Activated T-cell treated with anti-CD3 and anti-CD28 coated beads, Interleukin-2, amount 50 U/mL, for 48 hours (primary cell): ENCODE data around the gene TOLLIP.
A peak's percentile ranks its signal among the peaks of the same experiment; 100 is the strongest.
"Not testable (repeated sequence)": the region's sequence is repeated elsewhere in the genome, so short reads cannot be mapped to it uniquely, and the experiment has no call there.

Experiments used
- DNase-seq, 2 experiments: peaks; one replicate each; pipeline ENCODE4 v3.0.0-alpha.2; 2020

TOLLIP gene

DNA sequence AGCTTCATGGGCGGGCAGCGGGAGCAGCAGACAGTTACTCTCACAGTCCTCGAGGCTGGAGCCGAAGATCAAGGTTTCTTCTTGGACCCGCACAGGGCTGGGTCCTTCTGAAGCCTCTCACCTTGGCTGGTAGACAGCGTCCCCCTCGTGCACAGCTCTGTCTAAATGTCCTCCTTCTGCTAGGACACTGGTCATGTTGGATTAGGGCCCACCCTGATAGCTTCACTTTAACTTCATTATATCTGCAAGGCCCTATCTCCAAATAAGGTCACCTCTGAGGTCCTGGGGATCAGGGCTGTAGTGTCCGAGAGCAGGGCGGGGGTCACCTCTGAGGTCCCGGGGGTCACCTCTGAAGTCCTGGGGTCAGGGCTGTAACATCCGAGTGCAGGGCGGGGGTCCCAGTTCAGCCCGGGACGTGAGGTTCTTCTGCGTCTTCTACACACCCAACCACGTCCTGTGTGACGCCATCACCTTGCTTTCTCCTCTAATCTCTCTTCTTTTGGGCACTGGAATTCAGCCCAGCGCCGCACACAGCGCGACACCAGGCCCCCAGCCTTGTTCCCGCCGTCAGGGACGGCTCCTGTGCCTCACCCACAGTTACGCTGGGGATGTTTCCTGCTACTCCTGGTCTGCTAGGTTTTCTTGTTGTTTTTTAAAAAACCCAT is 34.1 kb upstream of the TOLLIP start:
- no peak for DNase-seq

- DNase-seq: no peak
Measured at GRCh38 chr11:1342946-1343345, 33.5 kb upstream of the TOLLIP start.

DNA sequence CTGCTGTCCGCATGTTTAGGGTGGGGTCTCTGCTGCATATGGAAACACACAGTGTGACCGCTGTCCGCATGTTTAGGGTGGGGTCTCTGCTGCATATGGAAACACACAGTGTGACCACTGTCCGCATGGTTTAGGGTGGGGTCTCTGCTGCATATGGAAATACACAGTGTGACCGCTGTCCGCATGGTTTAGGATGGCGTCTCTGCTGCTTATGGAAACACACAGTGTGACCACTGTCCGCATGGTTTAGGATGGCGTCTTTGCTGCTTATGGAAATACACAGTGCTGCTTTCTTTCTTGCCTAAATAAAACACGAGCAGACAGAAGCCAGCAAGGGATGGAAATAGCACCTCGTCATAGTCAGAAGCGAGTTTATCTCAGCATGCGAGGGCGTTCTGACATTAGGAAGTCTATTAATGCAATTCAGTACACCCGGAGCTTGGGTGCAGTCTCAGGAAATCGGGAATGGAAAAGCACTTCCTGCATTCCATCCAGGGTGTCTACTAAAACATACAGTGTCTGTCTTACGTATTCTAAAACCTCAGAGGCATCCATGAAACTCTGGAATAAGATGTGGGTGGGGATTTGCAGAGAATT is 32.6 kb upstream of the TOLLIP start:
- DNase-seq: no peak

DNA sequence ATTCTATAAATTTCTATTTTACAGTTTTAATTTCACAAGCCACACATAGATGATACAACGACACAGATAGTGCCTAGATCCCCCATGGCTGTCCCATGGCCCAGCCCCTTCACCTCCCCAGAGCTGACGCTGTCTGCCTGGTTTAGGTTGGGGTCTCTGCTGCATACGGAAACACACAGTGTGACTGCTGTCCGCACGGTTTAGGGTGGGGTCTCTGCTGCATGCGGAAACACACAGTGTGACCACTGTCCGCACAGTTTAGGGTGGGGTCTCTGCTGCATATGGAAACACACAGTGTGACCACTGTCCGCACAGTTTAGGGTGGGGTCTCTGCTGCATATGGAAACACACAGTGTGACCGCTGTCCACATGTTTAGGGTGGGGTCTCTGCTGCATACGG is 31.8 kb upstream of the TOLLIP start:
- not testable (repeated sequence) for DNase-seq

- no peak for DNase-seq
Measured at GRCh38 chr11:1340111-1340510, 30.7 kb upstream of the TOLLIP start.

GRCh38 chr11:1339066-1339675 is 29.7 kb upstream of the TOLLIP start:
- no peak for DNase-seq

DNA sequence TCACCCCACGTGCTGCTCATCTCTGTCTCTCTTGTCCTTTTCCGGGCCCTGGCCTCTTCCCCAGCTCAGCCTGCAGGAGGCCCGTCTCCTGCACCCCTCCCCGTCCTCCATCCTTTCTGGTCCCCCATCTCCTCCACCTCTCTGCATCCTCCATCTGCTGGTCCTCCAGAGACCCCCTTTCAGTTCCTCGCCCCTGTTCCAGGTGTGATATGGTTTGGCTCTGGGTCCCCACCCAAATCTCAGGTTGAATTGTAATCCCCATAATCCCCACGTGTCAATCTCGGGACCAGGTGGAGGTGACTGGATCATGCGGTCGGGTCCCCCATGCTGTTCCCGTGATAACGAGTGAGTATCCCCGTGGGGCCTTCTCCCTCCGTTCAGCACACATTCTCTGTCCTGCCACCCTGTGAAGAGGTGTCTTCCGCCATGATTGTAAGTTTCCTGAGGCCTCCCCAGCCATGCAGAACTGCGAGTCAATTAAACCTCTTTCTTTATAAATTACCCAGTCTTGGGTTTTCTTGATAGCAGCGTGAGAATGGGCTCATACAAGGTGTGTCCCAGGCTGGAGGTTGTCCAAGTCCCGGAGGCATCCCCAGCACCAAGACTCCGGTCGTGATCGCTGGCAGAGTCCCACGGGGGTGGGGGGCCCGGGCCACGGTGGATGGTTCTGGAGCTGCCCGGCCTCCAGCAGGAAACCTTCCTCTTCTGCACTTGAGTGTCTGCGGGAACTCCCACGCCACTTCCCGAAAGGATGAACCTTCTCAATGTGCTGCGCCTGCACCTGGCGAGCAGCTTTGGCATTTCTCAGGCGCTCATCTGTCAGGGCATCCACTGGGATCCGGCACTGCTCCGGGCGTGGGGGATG is 29.0 kb upstream of the TOLLIP start:
- DNase-seq: peak; percentile 17

DNA sequence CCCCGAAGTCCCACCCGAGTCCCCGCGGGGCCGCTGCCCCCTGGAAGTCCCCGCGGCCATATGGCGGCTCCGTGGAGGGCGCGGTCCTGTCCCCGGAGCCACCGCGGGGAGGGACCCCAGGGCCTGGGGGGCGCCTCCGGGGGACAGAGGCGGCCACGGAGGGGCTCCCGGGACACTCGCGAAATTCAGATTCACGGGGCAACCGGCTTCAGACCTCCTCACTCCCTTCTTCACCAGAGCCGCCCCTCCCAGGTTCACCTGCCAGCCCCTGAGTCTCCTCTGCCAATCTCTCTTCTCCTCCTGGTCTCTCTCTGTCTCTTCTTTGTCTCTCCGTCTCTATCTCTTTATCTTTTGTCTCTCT is 28.2 kb upstream of the TOLLIP start:
- peak in 1 of 2 experiments; percentile 19 for DNase-seq

- DNase-seq: peak; percentile 48 to 59
Measured at GRCh38 chr11:1336836-1337646, 27.6 kb upstream of the TOLLIP start.

DNA sequence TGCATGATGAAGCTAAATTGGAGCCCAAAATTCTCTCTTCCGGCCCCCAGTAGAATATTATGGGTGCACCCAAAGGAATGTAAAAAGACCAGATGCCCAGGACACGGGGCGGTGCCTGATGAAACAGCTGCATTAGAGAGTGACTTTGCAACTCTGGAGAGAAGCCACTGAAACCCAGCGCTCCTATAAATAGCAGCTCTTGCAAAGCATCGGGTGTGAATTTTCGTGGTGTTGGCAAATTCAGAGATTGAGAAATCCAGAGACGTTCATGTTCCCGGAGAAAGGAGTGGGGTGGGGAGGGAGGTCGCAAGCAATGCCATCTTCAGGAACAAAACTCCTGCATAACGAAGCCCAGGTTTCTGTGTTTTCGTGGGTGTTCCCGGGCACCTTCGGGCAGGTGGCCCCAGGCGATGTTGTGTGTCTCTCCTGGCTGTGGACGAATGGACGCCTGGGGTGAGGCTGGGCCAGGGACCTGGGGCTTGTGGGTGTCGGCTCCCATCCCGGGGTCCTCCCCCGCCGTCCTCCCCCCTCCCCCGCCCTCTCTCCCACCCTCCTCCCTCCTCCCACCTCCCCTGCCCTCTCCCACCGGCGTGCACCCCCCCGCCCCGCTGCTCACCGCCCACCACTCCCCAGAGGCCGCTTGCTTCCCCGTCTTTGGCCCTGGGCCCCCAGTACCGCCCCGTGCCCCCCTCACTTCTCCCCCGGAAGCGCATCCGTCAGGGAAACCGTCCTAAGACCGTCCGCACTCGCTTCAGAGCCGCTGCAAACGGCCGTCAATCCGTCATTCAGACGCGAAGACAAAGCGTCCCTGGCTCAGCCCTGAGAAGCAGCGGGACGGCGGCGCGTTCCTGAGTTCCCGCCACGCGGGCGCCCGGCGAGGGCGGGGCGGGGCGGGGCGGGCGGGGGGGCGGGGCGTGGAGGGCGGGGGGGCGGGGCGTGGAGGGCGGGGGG is 26.7 kb upstream of the TOLLIP start:
- DNase-seq: peak; percentile 58 to 67

GRCh38 chr11:1335264-1335810 is 25.9 kb upstream of the TOLLIP start:
- DNase-seq: peak in 1 of 2 experiments; percentile 14

- peak; percentile 5 to 10 for DNase-seq
Measured at GRCh38 chr11:1333860-1334259, 24.4 kb upstream of the TOLLIP start.

DNA sequence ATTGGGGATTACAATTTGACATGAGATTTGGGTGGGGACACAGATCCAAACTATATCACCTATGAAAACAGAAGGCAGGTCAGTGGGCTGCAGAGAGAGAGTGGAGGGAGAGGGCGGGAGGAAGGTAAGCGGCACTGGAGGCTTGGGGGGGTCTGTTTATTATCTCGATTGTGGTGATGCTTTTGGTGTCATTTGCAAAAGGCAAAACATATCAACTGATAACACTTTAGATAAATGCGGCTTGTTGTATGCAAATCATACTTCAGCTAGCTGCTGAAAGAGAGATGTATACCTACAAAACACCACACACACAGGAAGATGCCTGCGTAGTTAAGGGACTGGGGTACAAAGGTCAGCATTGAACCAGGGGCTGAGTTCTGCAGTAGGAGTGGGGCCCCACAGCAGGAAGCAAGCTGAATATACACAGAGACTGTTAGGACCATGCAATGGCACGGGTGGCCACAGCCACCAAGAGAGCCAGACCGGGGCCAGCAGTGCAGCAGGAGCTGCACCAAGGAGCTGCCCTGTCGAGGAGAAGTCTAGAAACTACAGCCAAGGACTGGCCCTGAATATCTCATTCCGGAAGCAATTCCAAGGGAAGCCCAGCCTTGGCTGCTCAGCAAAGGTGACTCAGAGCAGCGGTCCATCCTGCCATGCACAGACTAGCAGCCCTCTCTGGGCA is 23.8 kb upstream of the TOLLIP start:
- peak; percentile 8 to 10 for DNase-seq

GRCh38 chr11:1330473-1330872 is 21.0 kb upstream of the TOLLIP start:
- DNase-seq: peak; percentile 36 to 56

DNA sequence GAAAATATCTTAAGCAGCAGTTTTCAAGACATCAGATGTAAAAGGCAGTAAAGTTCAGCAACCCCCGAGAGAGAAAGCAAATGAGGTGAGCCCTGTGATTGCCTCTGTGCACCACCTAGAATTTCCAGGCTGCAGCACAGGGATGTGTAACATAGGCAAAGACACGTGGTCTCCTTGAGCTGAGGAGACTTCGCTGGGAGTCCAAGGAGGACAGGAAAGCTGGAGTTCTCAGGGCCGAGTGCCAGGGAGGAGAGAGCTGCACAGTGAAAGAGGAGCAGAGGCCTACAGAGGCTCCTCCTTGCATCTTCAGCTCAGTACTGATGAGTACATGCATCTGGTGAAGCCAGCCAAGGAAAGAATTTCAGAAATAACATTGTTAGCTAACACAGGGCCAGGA is 17.6 kb upstream of the TOLLIP start:
- peak in 1 of 2 experiments; percentile 5 for DNase-seq

DNA sequence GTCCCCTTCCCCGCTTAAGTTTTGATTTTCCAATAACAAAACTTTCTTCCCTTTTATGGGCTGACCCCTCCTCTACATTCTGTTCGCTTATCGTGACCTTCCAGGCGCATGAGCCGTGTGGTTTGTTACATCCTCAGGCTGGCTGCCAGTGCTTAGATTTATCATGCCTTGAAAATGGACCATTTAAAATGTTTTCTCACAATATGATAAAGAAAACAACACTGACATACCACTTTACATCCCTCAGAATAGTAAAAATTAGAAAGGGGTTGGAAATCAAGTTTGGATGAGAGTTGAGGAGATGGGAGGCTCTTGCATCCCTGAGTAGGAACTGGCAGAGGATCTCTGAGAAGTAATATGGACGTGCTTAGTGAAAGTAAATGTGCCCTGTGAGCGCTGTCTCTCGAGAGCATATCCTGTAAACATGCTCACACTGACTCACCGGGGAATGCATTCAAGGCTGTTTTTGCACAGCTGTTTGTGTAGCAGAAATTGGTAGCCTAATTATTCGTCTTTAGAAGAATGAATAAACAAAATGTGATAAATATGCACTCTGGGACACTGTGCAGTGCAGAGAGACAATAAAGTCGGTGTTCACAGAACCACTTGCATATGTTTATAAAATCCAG is 17.1 kb upstream of the TOLLIP start:
- peak; percentile 7 to 11 for DNase-seq

- DNase-seq: peak; percentile 7 to 8
Measured at GRCh38 chr11:1323774-1324173, 14.3 kb upstream of the TOLLIP start.

DNA sequence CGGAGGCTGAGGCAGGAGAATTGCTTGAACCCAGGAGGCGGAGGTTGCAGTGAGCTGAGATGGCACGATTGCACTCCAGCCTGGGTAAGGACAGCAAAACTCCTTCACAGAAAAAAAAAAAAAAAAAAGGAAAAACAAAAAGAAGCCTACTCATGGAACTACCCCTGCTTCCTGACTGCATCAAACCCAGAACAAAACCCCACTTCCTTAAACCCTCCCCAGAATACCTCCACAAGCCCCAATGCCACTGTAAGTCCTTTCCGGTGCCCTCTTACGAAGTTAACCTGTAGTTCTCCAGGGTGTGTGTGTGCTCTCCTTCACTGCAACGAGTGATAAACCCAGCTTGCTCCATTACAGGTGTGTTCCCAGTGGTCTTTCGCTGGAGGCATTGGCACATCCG is 8.6 kb upstream of the TOLLIP start:
- no peak for DNase-seq

- DNase-seq: no peak
Measured at GRCh38 chr11:1317432-1317831, 8.0 kb upstream of the TOLLIP start.
